Measurements from ENCODE around the gene NRGN. TPM values are rescaled to one million over a fixed set of nuclear protein-coding genes. Genes with fewer than 3 reads are reported as not detected.
A peak's percentile ranks its signal among the peaks of the same experiment; 100 is the strongest.
"Not testable (repeated sequence)": the region's sequence is repeated elsewhere in the genome, so short reads cannot be mapped to it uniquely, and the experiment has no call there.

NRGN gene
- polyA plus RNA-seq, 5 donors: 15.8 to 30.2 (median 21.5) TPM

GRCh38 chr11:124756753-124757227 is 17.0 kb downstream of the NRGN start:
- no peak for DNase-seq

- DNase-seq: no peak
Measured at GRCh38 chr11:124757320-124757719, 17.6 kb downstream of the NRGN start.

DNA sequence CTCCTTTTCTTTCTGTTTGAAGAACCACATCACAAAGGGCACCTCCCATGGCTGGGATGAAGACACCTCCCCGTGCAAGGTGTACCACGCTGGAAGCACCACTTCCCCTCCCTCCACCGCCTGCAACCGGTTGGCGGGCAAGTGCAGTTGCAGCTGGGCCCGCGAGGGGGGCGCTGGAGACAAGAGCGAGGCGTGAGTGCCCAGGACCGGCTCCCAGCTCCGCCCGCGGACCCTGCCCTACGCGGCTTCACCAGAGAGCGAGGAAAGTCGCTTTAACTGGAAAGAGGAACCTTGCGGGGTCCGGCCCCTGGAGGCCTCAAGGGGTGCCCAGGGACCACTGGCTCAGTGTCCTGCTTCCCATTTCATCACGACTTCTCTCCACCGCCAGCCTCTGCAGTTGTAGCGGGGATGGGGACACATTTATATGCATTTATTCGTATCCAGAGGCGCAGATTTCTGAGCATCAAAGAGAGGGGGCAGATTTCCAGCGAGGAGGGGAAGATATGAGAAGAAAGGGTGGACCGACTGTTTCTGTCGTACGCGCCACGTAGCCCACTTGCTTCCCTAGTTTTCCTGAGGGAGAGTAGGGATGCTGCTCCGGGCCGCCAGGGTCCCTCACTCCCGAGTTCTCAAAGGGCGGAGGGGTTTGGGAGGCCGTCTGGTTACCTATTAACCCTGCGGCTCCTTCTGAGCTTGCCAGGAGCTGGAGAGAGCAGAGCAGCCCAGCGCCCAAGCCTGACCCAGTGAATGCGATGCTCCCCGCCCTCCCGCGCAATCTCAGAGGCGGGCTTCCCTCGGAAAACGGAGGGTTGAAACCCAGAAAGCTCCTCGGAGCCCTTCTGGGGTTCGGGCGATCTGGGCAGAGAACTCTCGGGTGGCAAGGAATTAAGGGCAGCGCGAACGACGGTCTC is 18.9 kb downstream of the NRGN start:
- DNase-seq: no peak

- no peak for DNase-seq
Measured at GRCh38 chr11:124759266-124760204, 19.8 kb downstream of the NRGN start.

DNA sequence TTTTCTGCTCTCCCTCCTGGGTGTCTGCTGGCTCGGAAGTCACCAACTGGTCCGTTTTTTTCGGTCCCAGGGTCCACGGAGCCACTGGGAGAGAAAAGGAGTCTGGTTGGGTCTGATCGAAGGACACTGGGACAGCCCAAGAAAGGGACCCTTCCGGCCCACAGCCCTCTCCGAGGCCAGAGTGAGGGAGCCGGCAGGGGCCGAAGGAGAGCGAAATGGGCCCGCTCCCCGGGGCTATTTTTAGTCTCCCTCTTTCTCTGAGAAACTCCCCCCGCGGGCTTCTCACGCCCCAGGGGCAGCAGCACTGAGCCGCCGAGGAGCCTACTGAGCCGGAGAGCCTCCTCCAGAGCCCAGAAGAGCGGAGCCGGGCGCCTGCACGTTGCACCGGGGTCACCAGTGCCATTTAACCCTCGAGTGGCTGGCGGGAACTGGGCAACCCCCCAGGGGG is 20.5 kb downstream of the NRGN start:
- no peak for DNase-seq

- no peak for DNase-seq
Measured at GRCh38 chr11:124760806-124761205, 21.1 kb downstream of the NRGN start.

- DNase-seq: no peak
Measured at GRCh38 chr11:124761301-124762104, 21.8 kb downstream of the NRGN start.

- DNase-seq: no peak
Measured at GRCh38 chr11:124762105-124762623, 22.4 kb downstream of the NRGN start, which contains the start of gene ESAM. Gene ESAM (minus strand): TSS chr11:124762290. CDS start chr11:124762154, 136 bp downstream.

DNA sequence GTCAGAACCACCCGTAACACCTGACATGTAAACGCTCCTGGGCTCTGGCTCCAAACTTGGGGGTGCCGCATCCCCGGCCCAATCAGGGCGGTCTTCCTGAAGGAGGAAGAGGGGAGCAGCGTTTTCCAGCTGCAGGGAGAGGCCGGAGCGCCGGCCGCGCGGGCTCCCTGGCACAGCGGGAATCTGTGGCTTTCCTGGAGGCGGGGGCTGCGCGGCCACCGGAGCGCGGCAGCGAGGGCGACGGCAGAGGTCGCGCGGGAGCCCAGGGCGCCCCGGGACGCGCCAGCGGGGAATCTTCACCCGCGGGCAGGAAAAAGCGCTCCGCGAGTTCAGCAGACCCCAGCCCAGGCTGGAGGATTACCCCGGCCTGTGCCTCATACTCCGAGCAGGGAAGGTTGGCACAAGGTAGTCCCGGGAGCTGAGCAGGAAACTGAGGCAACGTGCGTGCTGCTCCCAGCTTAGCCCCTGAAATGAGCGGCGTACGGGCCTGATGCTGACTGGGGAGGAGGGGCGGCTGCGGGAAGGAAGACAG is 22.9 kb downstream of the NRGN start:
- DNase-seq: no peak

DNA sequence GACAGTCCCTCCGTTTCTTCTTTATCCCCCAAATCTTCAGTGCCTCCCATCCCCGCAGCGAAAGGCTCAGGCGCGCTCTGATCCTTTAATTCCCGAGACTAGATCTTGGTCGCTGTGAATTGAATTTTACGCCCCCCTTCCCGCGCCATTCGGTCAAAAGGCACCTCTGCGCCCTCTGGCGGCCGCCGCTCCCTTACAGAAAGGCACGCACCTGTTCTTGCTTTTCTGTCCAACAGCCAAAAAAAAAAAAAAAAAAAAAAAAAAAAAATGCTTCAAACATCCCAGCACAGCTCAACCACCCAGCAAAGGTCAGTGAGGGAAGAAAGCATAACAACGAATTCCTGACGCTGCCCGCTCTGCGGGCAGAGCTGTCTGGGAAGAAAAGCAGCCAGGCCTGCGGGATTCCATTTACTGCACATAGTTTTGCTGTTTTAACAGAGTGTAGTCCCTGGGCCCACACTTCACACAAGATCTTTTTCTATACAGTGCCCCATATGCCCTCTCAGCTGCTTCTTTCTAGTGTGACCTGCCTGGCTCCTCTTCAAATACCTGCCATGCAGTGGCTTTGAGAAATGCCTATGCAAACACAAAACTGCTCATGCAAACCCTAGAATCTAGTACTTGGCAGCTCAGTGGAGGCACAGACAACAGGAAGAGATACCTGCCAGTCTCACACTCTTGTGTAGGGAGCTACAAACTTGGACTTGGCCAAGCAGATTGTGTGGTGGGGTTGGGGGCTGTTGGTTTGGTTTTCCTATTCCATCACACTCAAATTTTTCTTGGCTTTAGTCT is 23.6 kb downstream of the NRGN start:
- peak in 1 of 2 donors; percentile 75 for DNase-seq

DNA sequence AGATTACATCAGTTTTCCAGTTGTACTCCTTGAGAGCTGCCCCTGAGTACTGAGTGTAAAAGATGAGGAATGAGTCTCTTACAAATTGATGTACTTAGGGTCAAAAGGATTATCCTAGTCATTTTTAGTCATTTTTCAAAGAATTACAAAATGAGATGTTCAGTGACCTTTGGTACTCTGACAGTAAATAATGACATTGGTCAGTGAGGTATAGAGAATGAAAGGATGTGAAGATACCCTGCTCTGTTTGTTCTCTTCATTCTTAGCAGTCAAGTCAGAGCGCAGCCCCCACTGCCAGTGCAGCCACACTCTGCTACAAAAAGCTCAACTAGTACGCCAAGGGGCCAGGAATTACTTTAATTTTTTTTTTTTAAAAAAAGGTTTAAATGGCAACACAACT is 26.4 kb downstream of the NRGN start:
- DNase-seq: no peak

GRCh38 chr11:124768914-124769313 is 29.2 kb downstream of the NRGN start:
- DNase-seq: no peak

- DNase-seq: no peak
Measured at GRCh38 chr11:124769806-124770774, 30.3 kb downstream of the NRGN start.

DNA sequence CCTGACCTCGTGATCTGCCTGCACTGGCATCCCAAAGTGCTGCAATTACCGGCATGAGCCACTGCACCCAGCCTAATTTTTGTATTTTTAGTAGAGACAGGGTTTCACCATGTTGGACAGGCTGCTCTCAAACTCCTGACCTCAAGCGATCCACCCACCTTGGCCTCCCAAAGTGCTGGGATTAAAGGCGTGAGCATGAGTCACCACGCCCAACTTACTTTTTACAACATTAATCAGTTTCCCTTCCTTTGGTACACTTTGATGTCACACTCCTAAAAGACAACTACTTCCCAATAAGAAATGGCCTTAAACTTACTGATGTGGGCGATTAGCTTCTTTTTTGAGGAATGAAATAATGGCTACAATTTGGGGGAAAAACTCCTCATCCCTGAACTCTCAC is 31.2 kb downstream of the NRGN start:
- DNase-seq: not testable (repeated sequence)

DNA sequence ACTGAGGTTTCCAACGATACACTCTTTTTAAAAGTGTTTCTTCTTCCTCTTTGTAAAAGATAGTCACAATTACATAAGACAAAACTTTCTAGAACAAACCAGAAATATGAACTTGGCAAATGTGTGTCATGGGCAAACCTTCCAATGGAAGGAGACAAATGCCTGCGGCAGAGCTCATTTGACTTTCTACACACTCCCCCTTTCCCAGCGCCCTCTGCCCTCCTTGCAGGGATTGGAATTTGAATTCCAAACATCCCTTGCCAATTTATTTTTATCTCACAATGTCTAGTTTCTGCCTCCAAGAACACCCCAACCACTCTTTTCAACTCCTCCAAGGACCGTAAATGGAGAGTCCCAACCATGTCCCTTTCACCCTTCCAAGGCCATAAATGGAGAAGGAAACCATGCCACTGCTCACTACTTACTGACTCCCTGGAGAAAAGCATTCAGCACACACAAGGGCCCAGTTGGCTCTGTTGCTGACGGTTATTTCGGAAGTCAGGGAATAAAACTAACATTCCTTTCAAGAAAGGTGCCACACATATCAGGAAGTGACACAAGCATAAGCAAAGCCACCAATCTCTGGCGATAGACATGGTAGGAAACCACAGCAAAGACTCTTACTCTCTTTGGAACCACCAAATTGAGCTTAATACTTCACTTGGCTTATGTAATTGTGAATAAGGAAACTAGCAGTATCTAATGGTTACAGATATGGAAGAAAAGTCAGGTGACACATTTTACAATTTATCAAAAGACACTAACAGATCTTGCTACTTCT is 37.3 kb downstream of the NRGN start:
- no peak for DNase-seq

DNA sequence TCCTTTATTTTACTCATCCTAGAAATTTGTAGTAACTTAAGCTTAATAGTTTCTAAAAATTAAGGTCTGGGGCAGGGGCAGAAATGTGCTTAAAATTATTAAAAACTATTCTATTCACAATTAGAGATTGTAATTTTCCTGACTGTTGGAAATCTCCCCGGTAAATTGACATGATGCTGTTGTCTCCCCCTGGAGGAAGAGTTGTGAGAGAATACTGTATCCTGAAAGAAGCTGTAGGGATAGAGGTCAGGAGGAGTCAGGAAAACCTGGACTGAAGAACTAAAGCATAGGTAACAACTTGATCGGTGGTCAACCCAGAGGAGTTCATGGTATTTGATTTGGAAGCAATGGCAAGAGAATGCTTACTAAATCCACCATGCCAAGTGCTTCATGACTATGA is 38.5 kb downstream of the NRGN start:
- DNase-seq: no peak

- no peak for DNase-seq
Measured at GRCh38 chr11:124779568-124779967, 39.8 kb downstream of the NRGN start.

DNA sequence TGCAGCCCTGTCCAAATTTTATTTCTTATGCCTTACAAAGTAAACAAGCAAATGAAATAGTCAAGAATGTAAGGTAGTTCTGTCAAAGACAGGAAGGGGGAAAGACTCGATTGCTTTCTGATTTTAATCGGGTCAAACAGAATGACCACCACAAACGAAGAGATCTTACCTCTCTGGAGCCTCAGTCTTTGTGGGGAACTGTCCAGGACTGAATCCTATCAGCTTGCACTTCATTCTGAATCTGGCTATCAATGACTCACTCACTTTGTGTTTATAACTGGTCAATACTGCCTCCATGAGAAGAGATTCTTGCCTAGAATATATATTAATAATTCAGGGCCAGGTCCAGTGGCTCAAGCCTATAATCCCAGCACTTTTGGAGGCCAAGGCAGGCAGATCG is 43.3 kb downstream of the NRGN start:
- DNase-seq: no peak

Measured in right lung (tissue), 5 donors.